ENCODE data around the gene DDIAS.

- TF ChIP-seq CTCF (IDR thresholded peaks at IDR 0.05), result no peak
- no peak for TF ChIP-seq POLR2A (IDR thresholded peaks at IDR 0.05)
These were observed 33.9 kb upstream of the DDIAS start for GRCh38 chr11:82867495-82868082.

All from lower leg skin (tissue), 3 donors.